ENCODE results near the gene PTH. TPM values are rescaled to one million over a fixed set of nuclear protein-coding genes. Genes with fewer than 3 reads are reported as not detected.
A peak's percentile ranks its signal among the peaks of the same experiment; 100 is the strongest.

The PTH gene
- not detected for total RNA-seq
- long read RNA-seq: 0 reads

DNA sequence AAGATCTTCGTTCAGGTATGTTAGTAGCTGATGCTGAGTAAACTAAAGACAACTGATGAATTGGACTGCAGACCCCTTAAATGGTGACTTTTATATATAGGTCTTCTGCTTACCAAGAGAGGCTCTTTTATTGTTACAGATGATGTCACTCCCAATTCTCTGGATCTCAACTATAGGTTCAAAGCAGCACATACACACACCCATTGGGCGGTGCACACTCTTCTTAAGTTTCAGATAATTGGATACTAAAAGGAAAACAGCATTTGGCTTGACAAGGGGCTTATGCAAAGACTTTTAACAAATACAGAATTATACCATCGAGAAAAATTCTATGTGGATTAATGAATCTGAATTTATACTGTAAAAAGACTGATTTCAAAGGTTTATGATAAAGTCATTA is at the start of gene PTH:
PTH (minus strand) TSS at position 69 of the 400 bp plus-strand sequence. CDS start 3,142 bp downstream, outside the sequence.
- ATAC-seq (no peak), DNase-seq (ENCODE audit: missing footprints) (no peak)
- intact Hi-C loops (cut with DNase I): no loop called here

- intact Hi-C loops (cut with DNase I): no loop called here
- DNase-seq (ENCODE audit: missing footprints) (no peak), ATAC-seq (no peak)
Observed at GRCh38 chr11:13538044-13538443, 42.2 kb upstream of the PTH start.

DNA sequence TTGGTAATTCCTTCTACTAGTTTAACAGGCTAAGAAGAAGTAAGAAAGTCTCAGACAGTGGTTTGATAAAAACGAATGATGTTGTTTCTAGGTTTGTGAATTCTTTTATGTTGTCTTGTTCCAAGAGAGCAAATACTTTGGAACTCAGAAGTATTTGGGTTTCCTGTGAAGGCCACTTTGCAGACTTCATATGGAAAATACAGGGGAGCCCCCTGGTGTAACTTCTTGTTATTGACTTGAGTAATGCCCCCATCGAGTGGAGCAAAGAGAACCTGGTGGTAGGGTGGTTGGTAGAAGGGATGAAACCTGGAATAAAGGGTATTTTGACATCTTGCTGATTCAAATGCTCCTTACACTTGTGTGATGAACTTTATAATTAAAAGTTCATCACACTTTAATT is 40.0 kb upstream of the PTH start:
- no peak for ATAC-seq
- DNase-seq (ENCODE audit: missing footprints): no peak
- intact Hi-C loops (cut with DNase I): no loop called here

- DNase-seq (ENCODE audit: missing footprints) (no peak), ATAC-seq (no peak)
- intact Hi-C loops (cut with DNase I): no loop called here
Observed at GRCh38 chr11:13534358-13534757, 38.6 kb upstream of the PTH start.

- DNase-seq (ENCODE audit: missing footprints): no peak
- intact Hi-C loops (cut with DNase I): no loop called here
- no peak for ATAC-seq
Observed at GRCh38 chr11:13525257-13525656, 29.5 kb upstream of the PTH start.

DNA sequence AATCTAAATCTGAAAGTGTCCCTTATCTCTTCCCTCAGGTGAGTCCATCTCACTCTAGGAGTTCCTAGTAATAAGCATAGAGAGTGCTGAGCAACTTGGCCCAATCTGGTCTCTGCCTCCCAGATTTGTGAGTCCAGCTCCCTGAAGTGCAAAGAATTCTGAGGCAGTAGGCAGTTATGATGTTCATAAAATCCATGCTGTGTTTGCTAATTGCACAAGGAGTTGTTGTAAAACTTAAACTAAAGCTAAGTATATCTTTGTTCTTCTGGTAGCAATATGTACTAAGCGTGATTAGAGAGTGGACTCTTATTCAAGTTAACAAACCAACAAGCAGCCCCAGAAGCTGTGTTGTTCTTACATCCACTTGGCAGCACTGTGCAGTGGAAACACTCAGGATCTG is 7.6 kb upstream of the PTH start:
- ATAC-seq: no peak
- intact Hi-C loops (cut with DNase I): no loop called here
- no peak for DNase-seq (ENCODE audit: missing footprints)

GRCh38 chr11:13502492-13502891 is 6.7 kb upstream of the PTH start:
- intact Hi-C loops (cut with DNase I): no loop called here
- no peak for DNase-seq (ENCODE audit: missing footprints)
- no peak for ATAC-seq

- intact Hi-C loops (cut with DNase I): no loop called here
- DNase-seq (ENCODE audit: missing footprints) (no peak), ATAC-seq (no peak)
Observed at GRCh38 chr11:13494051-13494450, 1.7 kb downstream of the PTH start.

DNA sequence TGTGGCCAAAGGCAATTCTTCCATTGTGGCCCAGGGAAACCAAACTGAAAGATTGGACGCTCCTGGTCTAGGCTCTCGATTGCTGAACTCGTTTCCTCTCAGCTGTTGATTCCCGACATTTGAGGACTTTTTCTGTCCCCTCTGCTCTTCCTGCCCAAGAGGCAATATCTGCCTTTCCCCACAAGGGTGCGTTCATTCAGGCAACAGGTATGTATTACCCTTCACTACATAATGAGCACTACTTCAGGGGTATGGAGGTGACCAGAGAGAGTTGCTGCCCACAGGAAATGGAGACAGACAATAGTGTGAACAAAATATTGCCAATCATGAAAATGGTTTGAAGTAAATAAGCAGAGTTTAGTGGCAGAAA is 8.2 kb downstream of the PTH start:
- ATAC-seq: no peak
- intact Hi-C loops (cut with DNase I): no loop called here

GRCh38 chr11:13486926-13487660 is 8.7 kb downstream of the PTH start:
- ATAC-seq (peak; percentile 67), DNase-seq (ENCODE audit: missing footprints) (peak; percentile 84)
- intact Hi-C loops (cut with DNase I): no loop called here

More for the DNA sequence above, 8.2 kb downstream of the PTH start:
- no peak for DNase-seq (ENCODE audit: missing footprints)

- ATAC-seq (no peak), DNase-seq (ENCODE audit: missing footprints) (no peak)
- intact Hi-C loops (cut with DNase I): no loop called here
Observed at GRCh38 chr11:13480198-13480597, 15.6 kb downstream of the PTH start.

DNA sequence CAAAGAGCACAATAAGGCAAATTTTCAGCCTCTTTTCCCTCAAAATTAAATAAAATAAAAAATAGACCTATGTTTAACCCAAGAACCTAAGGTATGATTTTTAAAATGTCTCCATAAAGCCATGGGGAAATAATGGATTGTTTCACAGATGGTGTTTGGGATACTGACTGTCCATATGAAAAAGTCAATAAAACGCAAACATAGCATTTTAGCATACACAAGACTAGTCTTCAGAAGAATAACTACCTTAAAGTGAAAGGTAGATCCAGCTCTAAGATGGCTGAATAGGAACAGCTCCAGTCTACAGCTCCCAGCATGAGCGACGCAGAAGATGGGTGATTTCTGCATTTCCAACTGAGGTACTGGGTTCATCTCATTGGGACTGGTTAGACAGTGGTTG is 16.1 kb downstream of the PTH start:
- intact Hi-C loops (cut with DNase I): no loop called here
- DNase-seq (ENCODE audit: missing footprints) (no peak), ATAC-seq (no peak)

DNA sequence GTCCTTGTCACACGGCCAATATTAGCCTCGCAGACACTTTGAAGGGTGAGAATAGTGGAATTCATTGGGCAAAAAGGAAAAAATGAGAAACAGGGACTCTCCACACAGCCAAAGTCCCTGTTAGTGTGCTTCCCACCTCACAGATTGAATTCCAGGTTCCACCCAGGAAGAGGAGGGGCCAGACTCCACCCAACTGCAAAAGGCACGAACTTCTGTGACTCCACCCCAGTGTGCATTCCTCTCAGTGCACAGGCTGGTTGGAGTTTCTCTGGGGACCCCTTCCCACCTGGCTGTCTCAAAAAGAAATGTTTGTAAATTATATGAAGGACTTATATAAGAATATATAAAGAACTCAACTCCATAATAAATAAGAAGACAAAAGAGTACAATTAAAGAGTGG is 20.7 kb downstream of the PTH start:
- ATAC-seq (no peak), DNase-seq (ENCODE audit: missing footprints) (no peak)
- intact Hi-C loops (cut with DNase I): no loop called here

GRCh38 chr11:13473013-13473722 is 22.6 kb downstream of the PTH start:
- ATAC-seq (no peak), DNase-seq (ENCODE audit: missing footprints) (no peak)
- intact Hi-C loops (cut with DNase I): no loop called here

DNA sequence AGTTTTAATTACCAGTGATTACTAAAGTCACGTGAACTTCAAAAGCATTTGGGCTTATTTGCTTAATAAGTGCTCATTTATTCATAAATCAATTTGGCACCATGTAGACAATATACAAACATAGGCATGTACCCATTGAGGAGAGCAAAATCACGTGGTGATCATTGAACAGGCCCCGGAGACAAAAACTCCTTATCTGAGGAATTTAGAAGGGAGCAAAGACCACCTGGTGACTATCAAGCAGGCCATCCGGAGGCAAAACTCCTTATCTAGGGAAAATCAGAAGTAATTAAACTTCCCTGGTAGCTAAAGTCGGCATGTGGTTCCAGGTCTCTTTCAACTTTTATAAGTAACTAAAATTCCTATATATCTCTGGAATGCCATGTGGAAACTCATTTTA is 27.0 kb downstream of the PTH start:
- DNase-seq (ENCODE audit: missing footprints) (no peak), ATAC-seq (no peak)
- intact Hi-C loops (cut with DNase I): loop anchor here (10.0 kb wide), 1 partner anchor 84 kb away; no protein-coding TSS in a partner anchor

DNA sequence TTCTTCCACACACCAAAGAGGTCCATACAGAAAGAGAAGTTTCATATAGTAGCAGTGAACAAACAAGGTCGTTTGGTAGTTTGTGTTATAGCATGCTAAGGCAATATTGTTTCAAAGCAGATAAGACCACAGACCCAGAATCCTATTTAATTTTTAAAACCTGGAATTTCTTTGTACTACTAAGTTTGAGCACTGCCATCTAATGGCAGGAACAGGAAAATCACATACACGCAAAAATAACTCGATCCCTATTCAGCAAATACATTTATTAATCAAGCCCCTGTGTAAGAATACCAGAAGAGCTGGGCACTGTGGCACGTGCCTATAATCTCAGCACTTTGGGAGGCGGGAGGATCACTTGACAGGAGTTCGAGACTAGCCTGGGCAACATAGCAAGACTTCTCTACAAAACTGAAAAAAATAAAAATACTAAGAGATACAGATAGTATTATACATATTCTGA is 29.9 kb downstream of the PTH start:
- DNase-seq (ENCODE audit: missing footprints) (no peak), ATAC-seq (no peak)
- intact Hi-C loops (cut with DNase I): loop anchor here (10.0 kb wide), 1 partner anchor 81 kb away; no protein-coding TSS in a partner anchor

DNA sequence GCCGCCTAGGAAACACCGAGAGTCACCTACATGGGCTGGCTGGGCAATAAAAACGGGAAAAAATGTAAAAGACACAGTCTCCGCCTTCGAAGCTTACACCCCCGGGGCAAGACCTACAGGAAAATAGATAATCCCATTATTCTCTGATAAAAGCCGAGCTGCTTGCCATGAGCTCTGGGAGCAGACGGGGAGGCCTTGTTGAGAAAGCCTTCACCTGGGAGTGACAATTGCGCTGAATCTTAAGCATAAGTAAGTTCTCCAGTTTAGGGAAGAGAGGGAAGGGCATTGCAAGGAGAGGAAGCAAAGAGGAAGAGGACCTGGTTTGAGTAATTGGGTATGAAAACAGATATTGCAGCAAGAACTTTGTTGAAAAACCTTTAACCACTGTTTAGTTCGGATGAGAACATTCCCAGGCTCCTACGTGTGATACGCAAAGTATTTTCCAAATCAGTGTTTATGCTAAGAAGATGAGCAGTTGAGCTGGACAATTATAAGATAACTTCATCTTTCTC is 32.0 kb downstream of the PTH start:
- ATAC-seq (no peak), DNase-seq (ENCODE audit: missing footprints) (no peak)
- intact Hi-C loops (cut with DNase I): loop anchor here (2.0 to 10.0 kb wide), 2 partner anchors 79 to 207 kb away; no protein-coding TSS in a partner anchor

GRCh38 chr11:13462901-13463778 is 32.7 kb downstream of the PTH start, which contains the start of gene BTBD10:
Gene BTBD10, minus strand, starts transcription at chr11:13463222. Its CDS starts 18,098 bp downstream, at chr11:13445124.
- intact Hi-C loops (cut with DNase I): loop anchor here (2.0 to 10.0 kb wide), 2 partner anchors 78 to 208 kb away; no protein-coding TSS in a partner anchor

More at GRCh38 chr11:13462901-13463778, 32.7 kb downstream of the PTH start, which contains the start of gene BTBD10:
- ATAC-seq: peak; percentile 99
- DNase-seq (ENCODE audit: missing footprints): peak; percentile 98
